ENCODE measurements around the gene KIF26A. TPM values are rescaled to one million over a fixed set of nuclear protein-coding genes. Genes with fewer than 3 reads are reported as not detected.

KIF26A gene
- polyA plus RNA-seq, 1 of the 3 experiments (the other 2 are of a cell fraction), result 1.7 TPM

- Histone ChIP-seq H3F3A (replicated peaks; ENCODE audit: insufficient read depth) (no peaks in the 10 kb centered on the region), H4K20me1 (ENCODE audit: insufficient read depth) (no peaks in the 10 kb centered on the region), H3K36me3 (replicated peaks in 1 of 2; ENCODE audit: control insufficient read depth in 1 of 2, insufficient read depth in 2 of 2, low read length in 1 of 2) (no peaks in the 10 kb centered on the region), H2AFZ (ENCODE audit: low read depth) (no peak overlapping the region), H3K27me3 (ENCODE audit: insufficient read depth) (no peaks in the 10 kb centered on the region), H3K4me1 (ENCODE audit: control insufficient read depth in 1 of 2, insufficient read depth in 2 of 2, low read depth in 1 of 2, low read length in 1 of 2) (no peaks in the 10 kb centered on the region), H3K27ac (ENCODE audit: low read depth in 2 of 2, low read length in 1 of 2) (no peak overlapping the region), H3K9me2 (no peaks in the 10 kb centered on the region), H3K9me3 (0 out of 2 replicates have a peak, but pooled peaks cover 5% of the 10 kb centered on the region), H3K9ac (no peak overlapping the region), H3K4me3 (ENCODE audit: low read depth in 2 of 2, low read length in 1 of 2) (no peak overlapping the region), H3K79me2 (ENCODE audit: insufficient read depth) (no peaks in the 10 kb centered on the region), H3K4me2 (no peak overlapping the region)
- CTCF ChIA-PET, result interaction anchor here (1.3 to 5.0 kb wide), 4 partner anchors 11 to 445 kb away, joined by 3 to 30 read pairs (median 13); no protein-coding TSS in a partner anchor
- POLR2A ChIA-PET, result no interaction called here
- WGBS (ENCODE audit: low lambda C conversion rate), result 23% methylated on average over 3 of the region's 3 CpGs
- no peak for DNase-seq
- TF ChIP-seq FOXM1 (IDR thresholded peaks at IDR 0.05; ENCODE audit: low read depth) (no peak), TEAD4 (IDR thresholded peaks at IDR 0.05; ENCODE audit: borderline replicate concordance, insufficient read depth) (no peak), USF1 (IDR thresholded peaks at IDR 0.05; ENCODE audit: borderline replicate concordance, low read depth) (no peak), CTCF (IDR thresholded peaks at IDR 0.05) (no peak), EZH2phosphoT487 (IDR thresholded peaks at IDR 0.05; ENCODE audit: borderline replicate concordance, low read depth) (no peak), TAF1 (IDR thresholded peaks at IDR 0.05; ENCODE audit: borderline replicate concordance, low read depth, low read length) (no peak), POLR2AphosphoS5 (IDR thresholded peaks at IDR 0.05; ENCODE audit: low read depth, low read length) (no peak), FOSL2 (IDR thresholded peaks at IDR 0.05; ENCODE audit: borderline replicate concordance, low read depth) (no peak), PBX3 (IDR thresholded peaks at IDR 0.05) (no peak), ZBTB33 (IDR thresholded peaks at IDR 0.05; ENCODE audit: borderline replicate concordance, low read depth) (no peak), RCOR1 (IDR thresholded peaks at IDR 0.05; ENCODE audit: low read length) (no peak), MXI1 (IDR thresholded peaks at IDR 0.05; ENCODE audit: low read depth, low read length) (no peak)
These were observed 19.3 kb upstream of the KIF26A start for GRCh38 chr14:104119119-104119487.

All from SK-N-SH (cell line).